ENCODE measurements around the gene GCC1. TPM values are rescaled to one million over a fixed set of nuclear protein-coding genes. Genes with fewer than 3 reads are reported as not detected.

The GCC1 gene
- polyA plus RNA-seq, 3 donors, result 5.9 to 9.2 (median 6.4) TPM

GRCh38 chr7:127609297-127609696, 23.9 kb upstream of the GCC1 start:
- intact Hi-C loops (cut with micrococcal nuclease), result no loop called here
- no peaks in the 10 kb centered on the region for H3K4me1 Mint-ChIP-seq
- no peak overlapping the region for H3K4me3 ChIP-seq (replicated peaks in 1 of 3; ENCODE audit: low read depth in 2 of 3, low read length in 3 of 3)
- H2AFZ ChIP-seq (ENCODE audit: insufficient read depth, low read depth, low read length, poor library complexity, severe bottlenecking), result no peak overlapping the region
- H3K79me2 ChIP-seq (ENCODE audit: insufficient read depth, low read length), result no peaks in the 10 kb centered on the region
- no peak overlapping the region for H3K4me3 Mint-ChIP-seq
- peaks cover 0 to 19% of the 10 kb centered on the region in 2 donors for H3K9me3 ChIP-seq (replicated peaks in 1 of 2; ENCODE audit: control insufficient read depth in 1 of 2, insufficient read depth in 1 of 2, low read length in 2 of 2)
- no peak for DNase-seq
- H3K36me3 Mint-ChIP-seq, result no peaks in the 10 kb centered on the region
- peaks cover 10 to 24% (median 17%) of the 10 kb centered on the region in 7 donors for H3K9me3 Mint-ChIP-seq
- TF ChIP-seq CTCF (IDR thresholded peaks at IDR 0.05), result no peak
- H3K27ac ChIP-seq (ENCODE audit: low read depth in 1 of 2, low read length in 2 of 2), result no peak overlapping the region
- H3K27ac Mint-ChIP-seq, result peak overlapping the region in 1 of 7 donors; percentile 34
- no peak overlapping the region for H3K4me2 ChIP-seq (replicated peaks; ENCODE audit: extremely low read depth, low read length, poor library complexity, severe bottlenecking)
- no peaks in the 10 kb centered on the region for H3K27me3 ChIP-seq (ENCODE audit: control insufficient read depth in 2 of 2, insufficient read depth in 2 of 2, low read length in 2 of 2)
- no peaks in the 10 kb centered on the region for H3K4me1 ChIP-seq (ENCODE audit: control insufficient read depth in 1 of 2, insufficient read depth in 2 of 2, low read length in 2 of 2)
- H3K36me3 ChIP-seq (replicated peaks in 1 of 2; ENCODE audit: control insufficient read depth in 1 of 2, insufficient read depth in 2 of 2, low read length in 2 of 2), result no peaks in the 10 kb centered on the region
- no peaks in the 10 kb centered on the region for H4K20me1 ChIP-seq (ENCODE audit: insufficient read depth, low read length)
- no peak overlapping the region for H3K9ac ChIP-seq (ENCODE audit: insufficient read depth, low read length, poor library complexity, severe bottlenecking)
- H3K27me3 Mint-ChIP-seq (ENCODE audit: low read depth in 3 of 3), result peaks cover 5 to 14% (median 6%) of the 10 kb centered on the region in 3 donors
- WGBS (ENCODE audit: insufficient coverage), result 97% methylated on average over 6 of the region's 6 CpGs

GRCh38 chr7:127608446-127608845, 23.1 kb upstream of the GCC1 start:
- no peak overlapping the region for H3K27ac Mint-ChIP-seq
- no peaks in the 10 kb centered on the region for H3K27me3 ChIP-seq (ENCODE audit: control insufficient read depth in 2 of 2, insufficient read depth in 2 of 2, low read length in 2 of 2)
- H3K36me3 ChIP-seq (replicated peaks in 1 of 2; ENCODE audit: control insufficient read depth in 1 of 2, insufficient read depth in 2 of 2, low read length in 2 of 2), result no peaks in the 10 kb centered on the region
- TF ChIP-seq CTCF (IDR thresholded peaks at IDR 0.05), result no peak
- H3K9me3 Mint-ChIP-seq, result peaks cover 10 to 24% (median 17%) of the 10 kb centered on the region in 7 donors
- no peaks in the 10 kb centered on the region for H3K36me3 Mint-ChIP-seq
- no peak overlapping the region for H2AFZ ChIP-seq (ENCODE audit: insufficient read depth, low read depth, low read length, poor library complexity, severe bottlenecking)
- intact Hi-C loops (cut with micrococcal nuclease), result no loop called here
- H3K79me2 ChIP-seq (ENCODE audit: insufficient read depth, low read length), result no peaks in the 10 kb centered on the region
- no peak overlapping the region for H3K4me2 ChIP-seq (replicated peaks; ENCODE audit: extremely low read depth, low read length, poor library complexity, severe bottlenecking)
- no peak overlapping the region for H3K4me3 Mint-ChIP-seq
- H3K27ac ChIP-seq (ENCODE audit: low read depth in 1 of 2, low read length in 2 of 2), result no peak overlapping the region
- peaks cover 5 to 6% (median 5%) of the 10 kb centered on the region in 3 donors for H3K27me3 Mint-ChIP-seq (ENCODE audit: low read depth in 3 of 3)
- WGBS (ENCODE audit: insufficient coverage), result 90% methylated on average over 3 of the region's 6 CpGs
- no peaks in the 10 kb centered on the region for H3K4me1 ChIP-seq (ENCODE audit: control insufficient read depth in 1 of 2, insufficient read depth in 2 of 2, low read length in 2 of 2)
- no peak for DNase-seq
- H3K9me3 ChIP-seq (replicated peaks in 1 of 2; ENCODE audit: control insufficient read depth in 1 of 2, insufficient read depth in 1 of 2, low read length in 2 of 2), result peaks cover 0 to 19% of the 10 kb centered on the region in 2 donors
- no peak overlapping the region for H3K4me3 ChIP-seq (replicated peaks in 1 of 3; ENCODE audit: low read depth in 2 of 3, low read length in 3 of 3)
- no peak overlapping the region for H3K9ac ChIP-seq (ENCODE audit: insufficient read depth, low read length, poor library complexity, severe bottlenecking)
- H4K20me1 ChIP-seq (ENCODE audit: insufficient read depth, low read length), result no peaks in the 10 kb centered on the region
- no peaks in the 10 kb centered on the region for H3K4me1 Mint-ChIP-seq

Measured in CD14-positive monocyte (primary cell).